VCaP (cell line): ENCODE data around the gene PAIP1.
"Not testable (repeated sequence)": the region's sequence is repeated elsewhere in the genome, so short reads cannot be mapped to it uniquely, and the experiment has no call there.

Experiments
- H3K27ac ChIP-seq: fragments of 450-650 bp; 2 replicates; pipeline ENCODE4 v1.5.1; 2017
- CTCF ChIP-seq: fragments of 450-650 bp; conservative IDR thresholded peaks from 2 replicates; pipeline ENCODE4 v1.5.1; 2017; ENCODE audit warnings: mild to moderate bottlenecking, moderate library complexity

The PAIP1 gene

GRCh38 chr5:43514025-43514424, 42.9 kb downstream of the PAIP1 start:
- TF ChIP-seq CTCF: no peak
- peak overlapping the region; percentile 88 for H3K27ac ChIP-seq

GRCh38 chr5:43511062-43511461, 45.8 kb downstream of the PAIP1 start:
- H3K27ac ChIP-seq: not testable (repeated sequence)

DNA sequence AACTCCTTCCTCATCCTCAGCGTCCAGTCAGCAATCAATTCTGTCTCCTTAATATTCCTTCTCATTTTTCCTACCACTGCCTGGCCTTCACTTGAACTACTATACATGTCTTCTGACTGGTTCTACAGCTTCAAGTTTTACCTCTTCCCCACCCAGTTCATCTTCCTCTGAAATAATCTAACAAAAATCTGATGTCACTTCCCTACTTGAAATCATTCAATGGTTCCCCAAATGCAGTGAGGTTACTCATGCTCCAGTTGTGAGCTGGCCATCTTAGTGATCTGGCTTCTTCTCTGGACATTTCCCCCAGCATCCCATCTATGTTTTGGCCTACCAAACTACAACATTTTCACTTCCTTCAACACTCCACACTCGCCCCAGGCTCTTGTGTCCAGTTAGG, 58.3 kb downstream of the PAIP1 start:
- H3K27ac ChIP-seq: no peak overlapping the region
- TF ChIP-seq CTCF: no peak

GRCh38 chr5:43497311-43498104, 59.4 kb downstream of the PAIP1 start:
- no peak overlapping the region for H3K27ac ChIP-seq
- TF ChIP-seq CTCF: no peak

DNA sequence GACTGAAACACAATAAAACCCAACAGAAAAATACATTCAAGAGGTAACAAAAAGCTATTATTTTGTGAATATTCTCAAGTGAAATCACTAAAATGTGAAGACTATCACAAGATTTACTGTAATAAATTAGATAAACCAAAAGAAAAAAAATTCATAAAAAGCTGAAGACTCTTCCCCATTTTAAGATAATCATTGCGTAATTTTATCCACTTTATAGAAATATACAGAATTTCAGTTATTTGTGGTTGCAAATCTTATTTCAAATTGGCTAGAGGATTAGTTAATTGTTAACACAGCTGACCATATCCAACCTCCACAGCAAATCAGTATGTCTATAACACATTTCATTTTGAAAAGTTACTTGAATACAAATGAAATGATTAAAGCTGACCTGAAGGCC, 65.6 kb downstream of the PAIP1 start:
- no peak for TF ChIP-seq CTCF
- no peak overlapping the region for H3K27ac ChIP-seq

- TF ChIP-seq CTCF: no peak
- H3K27ac ChIP-seq: no peak overlapping the region
Measured at GRCh38 chr5:43486353-43486752, 70.5 kb downstream of the PAIP1 start.

DNA sequence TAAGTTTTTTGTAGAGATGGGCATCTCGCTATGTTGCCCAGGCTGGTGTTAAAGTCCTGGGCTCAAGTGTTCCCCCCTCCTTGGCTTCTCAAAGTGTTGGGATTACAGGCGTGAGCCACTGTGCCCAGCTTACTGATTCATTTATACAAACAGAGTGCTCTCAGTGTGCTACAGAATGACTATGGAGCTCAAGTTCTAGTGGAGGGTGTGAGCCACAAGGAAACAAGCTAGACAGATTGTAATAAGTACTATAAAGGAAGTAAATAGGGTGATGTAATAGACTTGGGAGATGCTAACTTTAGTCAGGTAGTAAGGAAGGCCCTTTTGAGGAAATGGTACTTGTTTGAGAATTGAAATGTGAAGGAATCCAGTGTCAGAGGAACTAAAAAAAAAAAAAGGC, 71.5 kb downstream of the PAIP1 start:
- TF ChIP-seq CTCF: no peak
- peak overlapping the region; percentile 93 for H3K27ac ChIP-seq

DNA sequence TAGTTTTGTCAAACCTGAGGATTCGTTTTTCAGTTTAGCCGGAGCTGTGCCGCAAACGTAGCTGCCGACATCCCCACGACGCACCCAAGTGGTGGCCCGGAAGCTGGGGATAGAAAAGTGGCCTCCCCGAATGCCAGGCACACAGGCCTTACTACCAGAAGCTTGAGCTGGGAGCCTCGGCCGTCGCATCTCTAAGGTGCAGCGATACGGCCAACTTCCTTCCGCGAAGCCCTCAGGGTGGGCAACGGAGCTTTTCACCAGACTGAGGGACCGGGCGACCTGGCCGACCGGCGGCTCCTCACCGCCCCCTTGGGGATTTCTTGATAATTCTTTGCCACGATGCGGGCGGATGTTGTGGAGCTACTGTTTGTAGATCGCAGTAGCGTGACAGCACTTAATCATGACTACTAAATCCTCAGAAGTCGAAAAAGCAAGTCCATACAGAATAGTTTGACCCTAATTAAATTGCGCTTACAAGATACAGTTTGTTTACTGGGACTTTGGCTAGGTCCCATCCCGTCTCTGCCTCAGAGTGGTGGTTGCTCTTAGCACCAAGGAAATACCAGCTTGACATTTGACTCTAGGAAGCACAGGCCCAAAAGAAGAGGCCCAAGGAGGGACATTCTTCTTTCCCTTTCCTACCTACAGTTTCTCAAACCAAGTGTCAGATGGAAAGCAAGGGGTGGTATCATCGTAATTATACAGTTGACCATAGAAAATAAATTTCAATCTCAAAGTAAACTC, 72.6 kb downstream of the PAIP1 start:
- H3K27ac ChIP-seq: peak overlapping the region; percentile 93
- peak; percentile 87 for TF ChIP-seq CTCF
